Fibroblast of mammary gland (primary cell): ENCODE measurements around the gene THG1L.
"Not testable (repeated sequence)": the region's sequence is repeated elsewhere in the genome, so short reads cannot be mapped to it uniquely, and the experiment has no call there.

Experiments
- DNase-seq: peaks from one replicate; pipeline ENCODE4 v3.0.0-alpha.2; 2010; ENCODE audit warnings: low read depth
- H3K4me3 ChIP-seq: 2 replicates; pipeline ENCODE4 v1.5.1; 2011; ENCODE audit warnings: low read depth, mild to moderate bottlenecking, low read length, moderate library complexity; ENCODE audit not compliant: control insufficient read depth
- TF ChIP-seq, protein P1 (sequence below): conservative IDR thresholded peaks from 2 replicates; pipeline ENCODE4 v1.5.1; 2011; ENCODE audit warnings: low read depth, low read length, inconsistent platforms; ENCODE audit not compliant: control insufficient read depth, insufficient read depth

THG1L gene

DNA sequence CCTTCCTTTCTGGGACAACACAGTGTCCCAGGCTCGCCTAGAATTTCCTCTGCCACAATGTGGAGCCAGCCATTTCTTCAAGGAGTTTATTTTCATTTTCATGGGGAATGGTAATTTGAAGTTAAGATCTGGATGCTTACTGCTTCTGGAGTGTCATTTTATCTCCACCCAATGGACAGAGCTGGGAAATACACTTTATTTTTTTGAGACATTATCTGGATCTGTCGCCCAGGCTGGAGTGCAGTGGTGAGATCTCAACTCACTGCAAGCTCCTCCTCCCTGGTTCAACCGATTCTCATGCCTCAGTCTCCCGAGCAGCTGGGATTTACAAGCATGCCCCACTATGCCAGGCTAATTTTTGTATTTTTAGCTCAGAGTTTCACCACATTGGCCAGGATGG lies 12.7 kb upstream of the THG1L start:
- peak; percentile 78 for DNase-seq
- H3K4me3 ChIP-seq, result no peak overlapping the region
- TF ChIP-seq, protein P1, sequence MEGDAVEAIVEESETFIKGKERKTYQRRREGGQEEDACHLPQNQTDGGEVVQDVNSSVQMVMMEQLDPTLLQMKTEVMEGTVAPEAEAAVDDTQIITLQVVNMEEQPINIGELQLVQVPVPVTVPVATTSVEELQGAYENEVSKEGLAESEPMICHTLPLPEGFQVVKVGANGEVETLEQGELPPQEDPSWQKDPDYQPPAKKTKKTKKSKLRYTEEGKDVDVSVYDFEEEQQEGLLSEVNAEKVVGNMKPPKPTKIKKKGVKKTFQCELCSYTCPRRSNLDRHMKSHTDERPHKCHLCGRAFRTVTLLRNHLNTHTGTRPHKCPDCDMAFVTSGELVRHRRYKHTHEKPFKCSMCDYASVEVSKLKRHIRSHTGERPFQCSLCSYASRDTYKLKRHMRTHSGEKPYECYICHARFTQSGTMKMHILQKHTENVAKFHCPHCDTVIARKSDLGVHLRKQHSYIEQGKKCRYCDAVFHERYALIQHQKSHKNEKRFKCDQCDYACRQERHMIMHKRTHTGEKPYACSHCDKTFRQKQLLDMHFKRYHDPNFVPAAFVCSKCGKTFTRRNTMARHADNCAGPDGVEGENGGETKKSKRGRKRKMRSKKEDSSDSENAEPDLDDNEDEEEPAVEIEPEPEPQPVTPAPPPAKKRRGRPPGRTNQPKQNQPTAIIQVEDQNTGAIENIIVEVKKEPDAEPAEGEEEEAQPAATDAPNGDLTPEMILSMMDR, result peak; percentile 61

DNA sequence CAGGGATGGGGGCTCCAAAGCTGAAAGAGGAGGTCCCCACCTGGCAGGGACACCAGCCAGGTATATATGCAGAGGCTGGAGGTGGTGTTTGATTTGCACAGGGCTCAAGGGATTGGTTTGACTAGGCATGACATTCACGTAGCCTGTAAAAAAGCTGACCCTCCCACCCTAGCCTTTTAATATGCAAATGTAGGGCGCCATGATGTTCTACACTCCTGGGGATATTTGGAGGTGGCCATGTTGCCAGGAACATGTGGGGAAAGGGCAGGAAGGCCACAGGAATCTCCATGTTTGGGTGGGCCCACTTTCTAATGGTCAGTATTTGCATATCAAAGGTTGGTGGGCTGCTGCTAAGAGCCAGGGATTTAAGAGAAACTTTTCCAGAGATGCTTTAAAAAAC lies 12.0 kb upstream of the THG1L start:
- H3K4me3 ChIP-seq, result no peak overlapping the region
- TF ChIP-seq, protein P1, result no peak
- DNase-seq, result no peak

DNA sequence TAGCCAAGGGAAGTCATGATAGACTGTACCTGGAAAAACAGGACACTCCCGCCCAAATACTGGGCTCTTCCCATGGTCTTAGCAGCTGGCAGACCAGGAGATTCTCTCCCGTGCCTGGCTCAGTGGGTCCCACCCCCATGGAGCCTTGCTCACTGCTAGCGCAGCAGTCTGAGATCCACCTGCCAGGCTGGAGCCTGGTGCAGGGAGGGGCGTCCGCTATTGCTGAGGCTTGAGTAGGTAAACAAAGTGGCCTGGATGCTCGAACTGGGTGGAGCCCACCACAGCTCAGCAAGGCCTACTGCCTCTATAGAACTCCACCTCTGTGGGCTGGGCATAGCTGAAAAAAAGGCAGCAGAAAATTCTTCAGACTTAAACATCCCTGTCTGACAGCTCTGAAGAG lies 10.1 kb upstream of the THG1L start:
- TF ChIP-seq, protein P1, result no peak
- H3K4me3 ChIP-seq, result no peak overlapping the region
- no peak for DNase-seq

DNA sequence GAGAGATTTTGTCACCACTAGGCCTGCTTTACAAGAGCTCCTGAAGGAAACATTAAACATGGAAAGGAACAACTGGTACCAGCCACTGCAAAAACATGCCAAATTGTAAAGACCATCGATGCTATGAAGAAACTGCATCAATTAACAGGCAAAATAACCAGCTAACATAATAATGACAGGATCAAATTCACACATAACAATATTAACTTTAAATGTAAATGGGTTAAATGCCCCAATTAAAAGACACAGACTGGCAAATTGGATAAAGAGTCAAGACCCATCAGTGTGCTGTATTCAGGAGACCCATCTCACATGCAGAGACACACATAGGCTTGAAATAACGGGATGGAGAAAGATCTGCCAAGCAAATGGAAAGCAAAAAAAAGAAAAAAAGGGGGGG lies 8.3 kb upstream of the THG1L start:
- not testable (repeated sequence) for H3K4me3 ChIP-seq, DNase-seq

DNA sequence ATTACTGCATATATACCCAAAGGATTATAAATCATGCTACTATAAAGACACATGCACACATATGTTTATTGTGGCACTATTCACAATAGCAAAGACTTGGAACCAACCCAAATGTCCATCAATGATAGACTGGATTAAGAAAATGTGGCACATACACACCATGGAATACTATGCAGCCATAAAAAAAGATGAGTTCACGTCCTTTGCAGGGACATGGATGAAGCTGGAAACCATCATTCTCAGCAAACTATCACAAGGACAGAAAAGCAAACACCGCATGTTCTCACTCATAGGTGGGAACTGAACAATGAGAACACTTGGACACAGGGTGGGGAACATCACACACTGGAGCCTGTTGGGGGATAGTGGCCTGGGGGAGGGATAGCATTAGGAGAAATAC lies 4.6 kb upstream of the THG1L start:
- not testable (repeated sequence) for H3K4me3 ChIP-seq, DNase-seq

DNA sequence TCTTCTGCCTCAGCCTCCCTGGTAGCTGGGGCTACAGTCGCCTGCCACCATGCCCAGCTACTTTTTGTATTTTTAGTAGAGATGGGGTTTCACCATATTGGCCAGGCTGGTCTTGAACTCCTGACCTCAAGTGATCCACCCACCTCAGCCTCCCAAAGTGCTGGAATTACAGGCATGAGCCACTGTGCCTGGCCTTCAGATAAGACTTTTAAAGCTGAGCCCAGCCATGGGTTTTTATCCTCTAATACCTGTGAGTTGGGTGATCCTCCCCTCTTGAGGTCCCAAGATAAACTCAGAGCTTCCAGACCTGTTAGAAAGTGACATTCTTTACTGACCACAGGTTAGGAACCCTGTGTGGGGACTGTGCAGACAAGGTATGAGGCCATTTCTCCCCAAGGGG lies 3.4 kb upstream of the THG1L start:
- not testable (repeated sequence) for H3K4me3 ChIP-seq, DNase-seq

DNA sequence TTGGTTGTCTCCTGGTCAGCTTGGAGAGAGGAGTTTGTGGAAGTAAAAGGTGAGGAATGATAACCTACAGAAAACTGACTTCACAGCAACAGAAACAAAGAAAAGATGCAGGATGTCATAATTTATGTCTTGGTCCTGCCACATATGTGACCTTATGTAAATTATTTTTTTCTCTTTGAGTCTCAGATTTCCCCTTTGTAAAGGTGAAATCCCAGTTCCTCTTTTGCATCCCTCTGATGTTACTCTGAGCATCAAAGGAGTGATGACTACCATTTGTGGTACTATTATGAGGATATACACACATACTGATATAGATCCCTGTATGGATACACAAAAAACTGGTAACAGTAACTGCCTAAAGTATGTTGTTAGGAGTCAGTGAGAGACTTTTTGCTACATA lies 1.4 kb upstream of the THG1L start:
- no peak for DNase-seq
- TF ChIP-seq, protein P1, result no peak

DNA sequence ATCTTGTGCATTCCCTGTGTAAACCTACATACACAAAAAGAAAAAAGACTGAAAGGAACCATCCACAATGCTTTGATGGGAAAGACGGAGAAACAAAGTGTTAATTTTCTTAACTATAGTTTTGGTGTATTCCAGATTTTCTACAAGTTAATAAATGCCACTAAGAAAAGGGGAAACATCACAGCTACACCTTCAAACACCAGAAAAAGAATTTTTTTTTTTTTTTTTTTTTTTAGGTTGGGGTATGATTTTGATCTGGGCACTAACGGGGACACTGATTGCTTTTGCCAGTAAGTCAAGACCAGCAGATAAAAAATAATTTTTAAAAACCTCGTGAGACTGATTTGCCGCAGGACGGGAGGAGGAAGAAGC lies 334 bp upstream of the THG1L start:
- peak overlapping the region; percentile 95 for H3K4me3 ChIP-seq
- TF ChIP-seq, protein P1, result no peak
- DNase-seq, result no peak

More for the DNA sequence above, 1.4 kb upstream of the THG1L start:
- no peak overlapping the region for H3K4me3 ChIP-seq

DNA sequence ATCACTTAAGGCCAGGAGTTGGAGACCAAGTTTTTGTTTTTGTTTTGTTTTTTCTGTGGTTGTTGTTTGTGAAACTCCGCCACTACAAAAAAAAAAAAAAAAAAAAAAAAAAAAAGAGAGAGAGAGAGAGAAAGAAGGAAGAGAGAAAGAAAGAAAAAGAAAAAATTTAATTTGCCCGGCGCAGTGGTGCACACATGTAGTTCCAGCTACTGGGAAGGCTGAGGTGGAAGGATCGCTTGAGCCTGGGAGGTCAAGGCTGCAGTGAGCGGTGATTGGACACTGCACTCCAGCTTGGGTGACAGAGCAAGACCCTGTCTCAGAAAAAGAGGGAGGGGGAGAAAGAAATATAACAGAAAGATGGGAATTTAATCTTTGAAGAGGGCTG lies 902 bp downstream of the THG1L start:
- peak overlapping the region; percentile 95 for H3K4me3 ChIP-seq
- TF ChIP-seq, protein P1, result no peak
- no peak for DNase-seq
